PFSK-1 (cell line): Measurements from ENCODE around the gene NARF.
A peak's percentile ranks its signal among the peaks of the same experiment; 100 is the strongest.

Experiments used
- FOXP2 ChIP-seq: optimal IDR thresholded peaks from 2 replicates; pipeline ENCODE3; 2011; ENCODE audit warnings: borderline replicate concordance, control low read depth, inconsistent platforms; ENCODE audit not compliant: insufficient read depth; ENCODE audit errors: extremely low read length, extremely low read depth
- POLR2AphosphoS5 ChIP-seq: IDR thresholded peaks from 2 replicates; pipeline ENCODE4 v1.6.1; 2012; ENCODE audit warnings: low read depth, mild to moderate bottlenecking, control low read depth, low read length, moderate library complexity
- SIN3A ChIP-seq: IDR thresholded peaks from 2 replicates; pipeline ENCODE4 v1.6.1; 2012; ENCODE audit warnings: mild to moderate bottlenecking, low read length, moderate library complexity, borderline replicate concordance; ENCODE audit not compliant: insufficient read depth
- TAF1 ChIP-seq: IDR thresholded peaks from 2 replicates; pipeline ENCODE4 v1.6.1; 2012; ENCODE audit warnings: low read length, control low read depth, borderline replicate concordance; ENCODE audit not compliant: insufficient read depth
- TF ChIP-seq, protein P1 (sequence below), 2 experiments: IDR thresholded peaks; 2 replicates each; pipeline versions ENCODE4 v1.6.1 to v1.8.0; 2011 to 2012; ENCODE audit warnings: low read depth in 2 of 2, low read length in 2 of 2, control low read depth in 1 of 2, inconsistent platforms in 1 of 2, mild to moderate bottlenecking in 1 of 2, moderate library complexity in 1 of 2; ENCODE audit not compliant: insufficient read depth in 1 of 2

The NARF gene

GRCh38 chr17:82496529-82497434 lies 38.2 kb downstream of the NARF start:
- TF ChIP-seq POLR2AphosphoS5 = peak; percentile 84
- peak; percentile 62; the same call in 1 of the 2 replicates for TF ChIP-seq SIN3A
- peak; percentile 50; the same call in 1 of the 2 replicates for TF ChIP-seq TAF1
- peak; percentile 96 for TF ChIP-seq FOXP2
- TF ChIP-seq, protein P1, sequence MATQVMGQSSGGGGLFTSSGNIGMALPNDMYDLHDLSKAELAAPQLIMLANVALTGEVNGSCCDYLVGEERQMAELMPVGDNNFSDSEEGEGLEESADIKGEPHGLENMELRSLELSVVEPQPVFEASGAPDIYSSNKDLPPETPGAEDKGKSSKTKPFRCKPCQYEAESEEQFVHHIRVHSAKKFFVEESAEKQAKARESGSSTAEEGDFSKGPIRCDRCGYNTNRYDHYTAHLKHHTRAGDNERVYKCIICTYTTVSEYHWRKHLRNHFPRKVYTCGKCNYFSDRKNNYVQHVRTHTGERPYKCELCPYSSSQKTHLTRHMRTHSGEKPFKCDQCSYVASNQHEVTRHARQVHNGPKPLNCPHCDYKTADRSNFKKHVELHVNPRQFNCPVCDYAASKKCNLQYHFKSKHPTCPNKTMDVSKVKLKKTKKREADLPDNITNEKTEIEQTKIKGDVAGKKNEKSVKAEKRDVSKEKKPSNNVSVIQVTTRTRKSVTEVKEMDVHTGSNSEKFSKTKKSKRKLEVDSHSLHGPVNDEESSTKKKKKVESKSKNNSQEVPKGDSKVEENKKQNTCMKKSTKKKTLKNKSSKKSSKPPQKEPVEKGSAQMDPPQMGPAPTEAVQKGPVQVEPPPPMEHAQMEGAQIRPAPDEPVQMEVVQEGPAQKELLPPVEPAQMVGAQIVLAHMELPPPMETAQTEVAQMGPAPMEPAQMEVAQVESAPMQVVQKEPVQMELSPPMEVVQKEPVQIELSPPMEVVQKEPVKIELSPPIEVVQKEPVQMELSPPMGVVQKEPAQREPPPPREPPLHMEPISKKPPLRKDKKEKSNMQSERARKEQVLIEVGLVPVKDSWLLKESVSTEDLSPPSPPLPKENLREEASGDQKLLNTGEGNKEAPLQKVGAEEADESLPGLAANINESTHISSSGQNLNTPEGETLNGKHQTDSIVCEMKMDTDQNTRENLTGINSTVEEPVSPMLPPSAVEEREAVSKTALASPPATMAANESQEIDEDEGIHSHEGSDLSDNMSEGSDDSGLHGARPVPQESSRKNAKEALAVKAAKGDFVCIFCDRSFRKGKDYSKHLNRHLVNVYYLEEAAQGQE (IDR thresholded peaks at IDR 0.05; ENCODE audit: insufficient read depth in 1 of 2, low read depth in 2 of 2, low read length in 2 of 2) = no peak

DNA sequence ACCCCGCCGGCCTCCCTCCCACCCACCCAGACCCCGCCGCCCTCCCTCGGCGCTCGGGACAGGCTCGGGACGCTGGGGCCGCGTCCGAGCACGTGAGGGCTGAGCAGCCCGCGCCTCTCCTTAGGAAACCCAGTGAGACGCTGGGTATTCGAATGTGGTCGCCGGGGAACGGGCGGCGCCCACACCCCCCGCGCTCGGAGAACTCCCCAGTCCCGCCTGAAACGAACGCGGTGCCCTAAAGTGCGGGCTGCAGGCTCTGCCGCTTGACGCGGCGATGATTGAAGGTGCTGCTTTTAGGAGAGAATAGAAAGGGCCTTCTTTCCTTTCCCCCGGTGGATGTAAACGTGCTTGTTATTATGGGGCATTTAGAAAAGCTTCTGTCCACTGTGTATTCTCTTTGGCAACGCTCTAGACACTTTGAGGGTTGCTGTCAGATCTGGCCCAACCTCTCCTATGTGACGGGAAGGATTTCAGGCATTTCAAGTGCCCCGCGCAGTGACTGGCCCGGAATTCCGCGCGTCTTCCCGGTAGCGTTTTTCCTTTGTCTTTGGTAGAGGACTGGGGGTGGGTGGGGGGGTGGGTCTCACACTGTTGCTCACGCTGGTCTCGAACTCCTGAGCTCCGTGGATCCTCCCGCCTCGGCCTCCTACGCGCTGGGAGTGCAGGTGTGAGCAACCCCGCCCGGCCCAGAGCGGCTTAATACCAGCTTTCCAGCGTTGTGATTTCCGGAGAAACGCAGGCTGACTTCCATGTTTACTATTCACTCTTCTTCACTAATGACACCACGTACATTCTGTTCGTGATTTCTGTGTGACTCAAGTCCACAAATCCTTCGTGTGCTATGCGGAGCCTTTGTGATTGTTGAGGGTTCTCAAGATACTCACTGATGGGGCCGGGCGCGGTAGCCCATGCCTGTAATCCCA lies 39.2 kb downstream of the NARF start:
- TF ChIP-seq FOXP2 (no peak), TAF1 (no peak)

DNA sequence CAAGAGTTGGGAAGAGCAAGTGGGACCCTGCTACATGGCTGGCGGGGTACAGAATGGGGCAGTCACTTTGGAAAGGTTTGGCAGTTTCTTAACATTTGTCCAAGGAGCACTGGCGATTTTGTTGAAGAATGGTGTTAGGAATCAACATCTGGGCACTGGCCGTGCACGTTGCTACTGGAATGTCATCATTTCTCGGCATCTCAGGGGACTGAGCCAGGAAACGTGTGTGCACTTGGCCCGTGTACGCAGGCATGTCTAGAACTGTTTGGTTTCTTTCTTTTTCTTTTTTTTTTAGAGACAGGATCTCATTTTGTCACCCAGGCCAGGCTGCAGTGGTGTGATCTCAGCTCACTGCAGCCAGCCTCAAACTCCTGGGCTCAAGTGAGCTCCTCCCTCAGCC lies 43.7 kb downstream of the NARF start:
- no peak for TF ChIP-seq TAF1
- TF ChIP-seq, protein P1 (IDR thresholded peaks at IDR 0.05; ENCODE audit: insufficient read depth in 1 of 2, low read depth in 2 of 2, low read length in 2 of 2) = no peak
- TF ChIP-seq SIN3A = no peak
- no peak for TF ChIP-seq POLR2AphosphoS5
- TF ChIP-seq FOXP2 = no peak

- TF ChIP-seq POLR2AphosphoS5 (no peak), TAF1 (no peak), SIN3A (no peak), FOXP2 (no peak)
- TF ChIP-seq, protein P1 (IDR thresholded peaks at IDR 0.05; ENCODE audit: insufficient read depth in 1 of 2, low read depth in 2 of 2, low read length in 2 of 2) = no peak
These were observed 44.7 kb downstream of the NARF start for GRCh38 chr17:82503094-82503727.
